HG03196 (cell line): Measurements from ENCODE around the gene NAMPT.
"Not testable (repeated sequence)": the region's sequence is repeated elsewhere in the genome, so short reads cannot be mapped to it uniquely, and the experiment has no call there.

Source experiments
- ATAC-seq: cut with Tn5 transposase; IDR thresholded peaks from one replicate; pipeline ENCODE4 v1.9.1; 2021; ENCODE audit not compliant: unreplicated experiment

Gene NAMPT

DNA sequence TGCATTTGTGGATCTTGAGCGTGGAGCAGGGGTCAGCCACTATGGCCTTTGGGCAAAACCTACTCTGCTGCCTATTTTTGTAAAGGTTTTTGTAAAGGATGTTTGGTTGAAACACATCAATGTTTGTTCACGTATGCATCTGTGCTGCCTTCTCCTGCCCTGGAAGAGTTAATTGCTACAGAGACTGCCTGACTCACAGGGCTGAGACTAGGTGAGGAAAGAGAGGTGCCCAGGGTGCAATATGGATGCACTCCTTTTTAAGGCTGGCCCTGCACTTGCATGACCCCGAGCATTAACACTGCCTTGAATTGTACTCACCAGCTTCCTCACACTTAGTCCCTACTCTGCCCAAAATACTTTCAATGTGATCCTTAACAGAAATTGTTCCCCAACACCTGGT, 20.9 kb upstream of the NAMPT start:
- no peak for ATAC-seq

DNA sequence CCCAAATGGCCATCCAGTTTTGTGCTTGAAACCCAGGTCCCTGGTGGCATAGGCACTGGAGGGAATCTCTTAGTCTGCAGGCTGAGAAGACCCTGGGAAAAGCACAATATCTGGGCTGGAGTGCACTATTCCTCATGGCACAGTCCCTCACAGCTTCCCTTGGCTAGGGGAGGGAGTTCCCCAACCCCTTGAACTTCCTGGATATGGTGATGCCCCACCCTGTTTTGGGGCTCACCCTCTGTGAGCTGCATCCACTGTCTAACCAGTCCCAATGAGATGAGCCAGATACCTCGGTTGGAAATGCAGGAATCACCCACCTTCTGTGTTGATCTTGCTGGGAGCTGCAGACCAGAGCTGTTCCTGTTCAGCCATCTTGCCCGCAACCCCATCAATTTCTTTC, 19.8 kb upstream of the NAMPT start:
- ATAC-seq, result no peak

- not testable (repeated sequence) for ATAC-seq
Observed at GRCh38 chr7:106298631-106299030, 13.8 kb upstream of the NAMPT start.

DNA sequence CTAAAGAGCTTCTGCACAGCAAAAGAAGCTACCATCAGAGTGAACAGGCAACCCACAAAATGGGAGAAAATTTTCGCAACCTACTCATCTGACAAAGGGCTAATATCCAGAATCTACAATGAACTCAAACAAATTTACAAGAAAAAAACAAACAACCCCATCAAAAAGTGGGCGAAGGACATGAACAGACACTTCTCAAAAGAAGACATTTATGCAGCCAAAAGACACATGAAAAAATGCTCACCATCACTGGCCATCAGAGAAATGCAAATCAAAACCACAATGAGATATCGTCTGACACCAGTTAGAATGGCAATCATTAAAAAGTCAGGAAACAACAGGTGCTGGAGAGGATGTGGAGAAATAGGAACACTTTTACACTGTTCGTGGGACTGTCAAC, 13.4 kb upstream of the NAMPT start:
- not testable (repeated sequence) for ATAC-seq

GRCh38 chr7:106294334-106294733, 9.6 kb upstream of the NAMPT start:
- no peak for ATAC-seq

- no peak for ATAC-seq
Observed at GRCh38 chr7:106291247-106291646, 6.5 kb upstream of the NAMPT start.

DNA sequence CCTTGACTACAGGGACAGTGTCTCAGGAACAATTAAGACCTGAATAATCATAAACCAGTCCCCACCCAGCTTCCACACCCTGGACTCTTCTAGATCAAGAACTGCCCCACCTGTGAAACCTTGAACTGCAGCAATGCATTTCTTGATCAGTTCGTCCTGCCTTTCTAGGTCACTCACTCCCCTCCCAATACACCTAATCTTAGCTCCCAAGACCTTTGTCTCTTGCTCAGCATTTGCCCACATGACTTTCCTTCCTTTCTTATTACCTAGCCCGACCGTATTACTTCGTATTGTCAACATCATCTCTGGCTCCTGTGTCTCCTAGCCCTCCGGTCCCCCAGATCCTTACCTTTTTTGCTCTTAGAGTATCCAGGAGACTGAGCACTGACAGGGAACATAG, 5.5 kb upstream of the NAMPT start:
- ATAC-seq, result no peak

GRCh38 chr7:106289848-106290247, 5.1 kb upstream of the NAMPT start:
- no peak for ATAC-seq

GRCh38 chr7:106288263-106288662, 3.5 kb upstream of the NAMPT start:
- ATAC-seq, result no peak

GRCh38 chr7:106287786-106288185, 3.0 kb upstream of the NAMPT start:
- no peak for ATAC-seq

DNA sequence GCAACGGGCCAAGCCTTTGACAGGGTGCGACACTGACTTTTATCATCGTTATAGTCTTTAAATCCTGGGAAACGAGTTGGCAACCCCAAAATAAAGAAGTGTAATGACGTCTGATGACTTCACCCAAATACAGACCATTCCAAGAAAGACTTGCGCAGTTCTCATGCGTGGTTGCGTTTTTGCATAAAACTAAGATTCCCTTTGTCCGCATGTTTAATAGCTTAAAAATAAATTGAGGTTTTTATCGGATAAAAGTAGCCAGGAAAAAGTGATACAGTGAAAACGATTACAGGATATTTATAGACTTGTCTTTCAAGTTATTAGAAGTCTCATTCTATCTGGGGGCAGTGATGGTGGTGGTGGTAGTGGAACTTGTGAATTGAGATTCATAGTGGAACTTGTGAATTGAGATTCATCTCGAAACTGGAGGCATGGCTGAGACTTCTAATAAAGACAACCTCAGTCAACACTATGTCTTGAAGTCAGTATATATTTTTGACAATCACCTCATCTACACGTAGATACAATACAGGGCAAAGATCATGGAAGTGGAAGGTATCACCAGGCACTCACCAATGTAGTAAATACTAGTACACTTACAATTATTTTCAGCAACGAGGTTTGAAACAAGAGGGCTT, 1.2 kb upstream of the NAMPT start:
- ATAC-seq, result peak; percentile 33

DNA sequence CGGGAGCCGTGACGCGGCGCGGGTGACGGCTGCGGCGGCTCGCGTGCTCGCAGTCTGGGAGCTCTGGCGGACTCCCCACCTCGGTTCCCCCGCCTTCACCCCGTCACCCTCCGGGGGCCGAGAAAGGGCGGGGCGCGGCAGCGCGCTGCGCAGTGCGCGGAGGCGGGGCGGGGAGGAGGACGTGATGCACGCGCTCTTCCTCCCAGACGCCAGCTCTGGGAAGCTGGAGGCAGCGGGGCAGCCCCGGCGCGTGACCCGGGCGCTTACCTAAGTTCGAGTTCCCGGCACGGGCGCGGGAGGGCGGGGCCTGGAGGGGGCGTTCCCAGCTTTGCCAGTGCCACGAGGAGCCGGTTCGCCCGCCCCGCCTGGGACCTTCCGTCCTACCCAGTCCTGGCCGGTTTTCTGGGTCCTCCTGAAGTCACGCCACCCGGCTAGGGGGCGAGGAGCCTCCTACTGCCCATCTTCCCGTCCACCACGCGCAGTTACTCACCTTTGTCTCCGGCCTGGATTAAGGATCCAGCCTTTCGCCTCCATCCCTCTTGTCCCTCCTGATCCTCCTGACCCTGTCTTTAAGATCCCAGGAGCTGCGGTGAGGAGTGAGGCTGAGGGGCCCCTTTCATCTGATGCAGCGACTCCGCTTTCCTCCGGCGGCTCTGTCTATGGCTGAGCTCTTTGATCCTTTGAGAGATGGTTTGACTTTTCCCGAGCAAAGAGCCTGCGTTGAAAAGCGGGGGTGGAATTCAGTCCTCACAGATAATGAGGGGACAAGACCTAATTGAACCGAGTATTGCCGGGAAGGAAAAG, 470 bp upstream of the NAMPT start:
- peak; percentile 85 for ATAC-seq

GRCh38 chr7:106283831-106284713, 711 bp downstream of the NAMPT start:
- ATAC-seq, result peak; percentile 13

- ATAC-seq, result no peak
Observed at GRCh38 chr7:106283501-106283830, 1.3 kb downstream of the NAMPT start.

- no peak for ATAC-seq
Observed at GRCh38 chr7:106282852-106283251, 1.9 kb downstream of the NAMPT start.

- ATAC-seq, result no peak
Observed at GRCh38 chr7:106282390-106282789, 2.4 kb downstream of the NAMPT start.

DNA sequence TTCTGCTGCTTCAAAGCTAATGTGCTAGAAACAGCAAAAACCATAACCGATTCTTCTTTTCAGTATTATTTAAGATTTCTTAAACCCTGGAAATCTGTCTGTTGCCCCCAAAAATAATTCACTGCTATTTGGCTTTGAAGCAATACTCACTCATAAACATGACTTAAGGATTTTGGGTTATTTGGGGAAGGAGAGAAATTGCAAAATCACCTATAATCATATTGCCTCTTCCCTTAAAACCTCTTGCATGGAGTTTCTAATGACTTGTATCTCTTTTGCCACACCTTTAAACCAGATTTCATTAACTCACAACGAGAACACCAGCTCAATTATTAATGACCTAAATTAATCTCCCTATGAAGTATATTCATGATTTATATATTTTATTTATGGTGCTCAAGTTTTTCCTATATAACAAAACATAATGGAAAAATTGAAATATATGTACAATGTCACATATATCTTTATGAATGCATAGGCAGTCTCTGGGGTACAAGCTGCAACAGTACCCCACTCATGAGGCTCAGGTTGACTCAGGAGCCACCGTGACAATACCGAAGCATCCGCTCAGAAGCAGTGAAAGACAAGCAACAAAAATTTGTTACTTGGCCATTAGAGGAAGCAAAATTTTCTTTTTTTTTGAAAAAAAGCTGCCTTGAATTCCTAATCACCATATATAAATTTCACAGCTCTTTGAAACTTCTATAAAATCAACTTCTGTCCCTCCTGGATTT, 3.0 kb downstream of the NAMPT start:
- no peak for ATAC-seq

GRCh38 chr7:106281127-106281526, 3.7 kb downstream of the NAMPT start:
- no peak for ATAC-seq

DNA sequence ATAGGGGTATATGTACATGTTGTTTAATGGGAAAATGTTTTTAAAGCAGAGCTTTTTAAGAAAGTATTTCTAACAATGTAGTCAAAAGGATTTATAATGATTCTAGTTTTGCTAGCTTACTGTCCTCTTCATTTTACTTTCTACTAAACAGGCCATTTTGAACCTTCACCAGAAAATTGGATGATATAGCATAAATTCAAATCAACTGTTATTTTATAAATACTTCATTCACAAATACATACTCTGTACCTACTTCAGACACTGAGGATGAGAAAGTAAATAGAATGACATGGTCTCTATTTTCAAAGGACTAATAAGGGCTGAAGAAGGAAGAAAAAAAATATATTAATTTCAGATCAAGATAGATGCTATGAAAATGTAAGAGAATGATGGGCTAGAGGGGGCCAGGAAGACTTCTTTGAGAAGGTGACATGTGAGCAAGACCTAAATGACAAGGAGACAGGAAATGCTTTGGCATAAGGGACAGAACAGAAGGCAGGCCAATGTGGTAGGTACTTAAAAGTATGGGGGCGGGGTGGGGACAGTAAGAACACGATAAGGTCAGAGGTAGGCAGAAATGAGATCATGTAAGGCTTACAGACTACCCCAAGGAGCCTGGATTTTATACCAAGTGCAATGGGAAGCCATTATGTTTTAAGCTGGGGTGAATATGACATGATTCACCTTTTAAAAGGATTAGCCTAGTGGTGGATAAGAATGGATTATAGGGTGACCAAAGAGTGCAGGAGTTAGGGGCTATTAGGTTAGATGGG, 5.2 kb downstream of the NAMPT start:
- no peak for ATAC-seq

DNA sequence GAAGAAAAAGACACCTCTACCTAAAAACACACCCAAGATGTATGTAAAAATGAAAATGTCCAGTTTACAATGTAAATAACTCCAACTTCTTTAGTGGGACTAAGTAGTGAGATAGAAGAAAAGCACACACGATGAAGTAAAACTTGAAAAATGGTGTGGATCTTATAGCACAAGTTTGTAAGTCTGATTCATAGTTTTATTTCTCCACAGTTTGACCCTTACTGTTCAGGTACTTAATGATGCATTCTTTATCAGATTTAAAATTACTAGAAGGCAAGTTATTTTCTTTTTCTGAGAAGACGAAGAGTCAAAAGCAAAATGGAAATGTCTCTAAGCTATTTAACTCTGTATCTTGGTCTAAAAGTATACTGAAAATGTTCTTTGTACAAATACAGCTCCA, 6.1 kb downstream of the NAMPT start:
- no peak for ATAC-seq
